CD4-positive, alpha-beta T cell treated with Interferon gamma for 1 hour (primary cell): ENCODE data around the gene TTC28.

Experiments
- DNase-seq: peaks from one replicate; pipeline ENCODE4 v3.0.0-alpha.2; 2020

Gene TTC28

GRCh38 chr22:28015046-28015425, 664.6 kb downstream of the TTC28 start:
- no peak for DNase-seq

GRCh38 chr22:28014211-28015045, 665.2 kb downstream of the TTC28 start:
- no peak for DNase-seq

DNA sequence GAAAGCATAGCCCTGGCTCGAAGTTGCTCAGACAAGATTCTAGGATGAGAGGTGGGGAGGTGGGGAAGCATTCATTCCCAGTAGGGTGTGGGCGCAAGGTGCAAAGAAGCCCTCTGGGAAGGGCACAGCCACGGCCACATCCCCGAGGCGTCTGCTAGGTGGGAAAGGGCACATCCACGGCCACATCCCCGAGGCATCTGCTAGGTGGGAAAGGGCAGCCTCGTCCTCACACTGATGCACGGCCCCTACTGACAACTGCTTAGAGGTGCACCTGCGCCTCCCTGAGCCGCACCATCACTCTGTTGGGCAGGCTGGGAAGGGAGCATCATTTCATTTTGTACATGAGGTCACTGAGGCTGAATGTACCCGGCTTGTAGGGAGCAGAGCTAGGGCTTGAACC, 666.0 kb downstream of the TTC28 start:
- no peak for DNase-seq

GRCh38 chr22:28012832-28013460, 666.7 kb downstream of the TTC28 start:
- no peak for DNase-seq

DNA sequence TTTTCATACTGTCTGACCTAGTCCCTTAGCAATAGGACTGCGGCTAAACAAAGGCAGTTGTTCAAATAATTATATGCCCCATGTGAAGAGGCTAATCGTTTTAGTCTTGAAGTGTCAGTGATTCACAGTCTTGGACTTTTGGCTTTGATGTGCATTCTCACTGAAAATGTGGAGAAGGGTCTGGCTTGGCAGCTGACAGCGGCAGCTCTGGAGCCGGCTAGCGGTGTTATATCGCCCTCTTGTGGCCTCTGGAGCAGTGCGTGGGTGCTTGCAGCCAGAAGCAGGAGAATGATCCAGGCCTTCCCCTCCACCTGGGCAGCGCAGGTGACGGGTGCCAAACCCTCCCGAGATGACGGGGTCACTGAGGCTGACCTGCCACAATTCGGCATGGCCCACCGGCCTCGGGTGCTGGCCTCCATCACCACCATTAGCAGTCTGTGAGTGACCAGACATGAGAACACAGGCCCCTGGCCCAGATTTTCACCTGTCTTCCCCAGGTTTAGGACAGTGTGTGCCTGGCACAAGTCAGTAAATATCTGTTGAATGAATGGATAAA, 670.3 kb downstream of the TTC28 start:
- peak; percentile 52 for DNase-seq

- no peak for DNase-seq
These were observed 671.0 kb downstream of the TTC28 start for GRCh38 chr22:28008649-28009048.

- DNase-seq, result no peak
These were observed 671.6 kb downstream of the TTC28 start for GRCh38 chr22:28008056-28008455.

DNA sequence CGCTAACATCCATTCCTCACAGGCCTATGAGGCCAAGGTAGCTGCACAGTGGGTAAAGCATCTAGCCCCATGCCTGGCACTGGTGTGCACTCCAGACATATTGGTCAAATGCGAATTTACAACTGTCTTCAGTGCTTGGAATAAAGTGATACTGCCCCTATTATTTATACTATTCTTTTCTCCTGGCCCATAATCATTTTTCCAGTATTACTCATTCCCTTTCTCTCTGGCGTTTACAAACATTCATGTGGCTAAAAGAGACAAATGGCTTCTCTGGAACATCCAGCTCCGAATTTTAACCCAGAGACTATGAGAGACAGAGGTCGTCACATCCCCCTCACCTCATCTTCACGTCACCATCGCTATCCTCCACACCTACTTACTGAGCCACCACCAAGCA, 673.4 kb downstream of the TTC28 start:
- DNase-seq, result no peak

DNA sequence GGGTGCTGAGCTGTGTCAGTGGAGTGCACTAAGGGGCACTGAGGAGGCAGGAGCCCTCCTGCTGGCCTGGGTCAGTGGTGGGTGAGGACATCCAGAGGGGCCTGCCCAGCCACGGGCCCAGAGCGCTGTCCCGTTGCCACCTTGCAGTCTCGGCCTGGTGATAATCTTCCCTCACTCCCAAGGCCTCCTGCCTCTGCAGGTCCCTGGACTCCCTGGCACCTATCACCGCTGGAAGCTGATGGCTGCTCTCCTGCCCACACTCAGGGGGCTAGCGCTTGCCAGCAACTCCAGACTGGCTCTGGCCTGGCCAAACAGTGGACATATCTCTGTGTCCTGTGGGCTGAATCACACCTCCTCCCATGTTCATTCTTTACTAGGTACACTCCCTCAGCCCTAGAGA, 674.1 kb downstream of the TTC28 start:
- DNase-seq, result no peak

DNA sequence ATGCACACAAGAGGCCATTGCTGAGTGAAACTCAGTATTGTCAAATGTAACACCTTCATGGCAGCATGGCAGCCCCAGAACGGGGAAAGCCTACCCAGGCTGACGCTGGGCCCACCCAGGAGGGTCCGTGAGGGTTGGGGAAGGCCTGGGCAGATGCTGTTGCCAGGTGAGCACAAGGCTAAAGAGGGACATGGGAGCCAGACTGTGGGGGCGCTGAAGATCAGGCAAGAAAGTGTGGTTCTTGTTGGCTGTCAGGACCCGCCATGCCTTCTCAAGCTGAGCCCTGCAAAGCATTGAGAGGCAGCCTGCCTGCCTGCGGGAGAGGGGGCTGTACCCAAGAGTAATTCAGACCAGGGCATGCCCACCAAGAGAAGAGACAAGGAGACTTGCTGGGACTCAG, 675.6 kb downstream of the TTC28 start:
- no peak for DNase-seq

GRCh38 chr22:28002863-28003565, 676.6 kb downstream of the TTC28 start:
- DNase-seq, result no peak

GRCh38 chr22:28002181-28002700, 677.4 kb downstream of the TTC28 start:
- DNase-seq, result no peak

GRCh38 chr22:28001171-28001835, 678.3 kb downstream of the TTC28 start:
- DNase-seq, result no peak

DNA sequence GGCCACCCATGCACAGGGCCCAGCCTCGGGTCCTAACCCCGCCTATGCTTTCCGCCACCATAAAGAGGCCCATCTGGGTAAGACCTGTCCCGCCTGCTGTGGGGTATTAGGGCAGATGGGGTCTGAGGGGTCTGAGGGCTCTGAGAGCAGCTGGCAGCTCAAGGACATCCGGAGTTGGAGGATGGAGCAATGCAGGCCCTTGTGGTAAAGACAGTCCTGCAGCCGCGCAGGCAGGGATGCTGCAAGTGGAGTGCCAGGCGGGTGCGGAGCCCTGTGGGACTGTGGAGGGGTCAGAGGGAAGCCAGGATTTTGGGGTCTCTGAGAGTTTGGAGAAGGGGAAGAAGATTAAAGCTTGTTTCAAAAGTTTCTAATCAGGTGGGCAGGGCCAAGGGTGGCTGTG, 679.3 kb downstream of the TTC28 start:
- no peak for DNase-seq

DNA sequence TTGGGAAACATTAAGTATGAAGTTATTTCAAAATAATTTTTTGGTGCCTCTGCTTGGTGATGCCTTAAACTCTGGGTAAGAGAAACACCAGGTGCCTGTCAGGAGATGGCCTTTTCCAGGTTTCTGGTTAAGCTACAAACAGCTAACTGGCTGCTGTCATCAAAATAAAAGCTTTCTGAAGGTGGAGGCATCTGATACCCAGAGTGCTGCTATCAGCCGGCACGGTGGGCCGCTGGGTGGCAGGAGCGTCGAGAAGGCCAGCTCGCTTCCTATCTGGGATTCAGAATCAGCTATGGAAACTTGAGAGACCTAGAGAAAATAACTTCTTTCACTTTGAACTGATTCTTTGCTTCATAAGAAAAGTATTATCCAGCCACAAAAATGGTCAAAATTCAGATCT, 679.8 kb downstream of the TTC28 start:
- DNase-seq, result no peak

GRCh38 chr22:27998511-27999410, 680.9 kb downstream of the TTC28 start:
- DNase-seq, result no peak

DNA sequence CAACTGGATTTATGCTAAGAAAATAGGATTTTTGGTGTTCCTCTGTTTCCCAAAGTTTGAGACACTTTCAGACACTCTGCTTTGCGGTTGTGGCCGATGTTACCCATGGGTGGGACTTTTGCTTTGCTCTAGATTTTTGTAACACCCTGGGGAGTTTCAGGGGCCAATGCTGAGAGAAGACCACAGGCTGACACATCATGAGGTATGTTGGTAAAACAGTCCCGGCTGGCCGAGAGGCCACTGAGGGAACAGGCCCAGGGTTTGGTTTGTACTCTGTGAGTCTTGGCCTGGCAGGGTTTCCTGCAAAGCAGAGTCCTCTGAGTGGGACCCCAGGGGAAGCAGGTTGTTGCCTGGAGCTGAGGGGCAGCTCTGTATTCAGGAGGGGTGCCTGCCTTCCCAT, 682.1 kb downstream of the TTC28 start:
- DNase-seq, result no peak

- no peak for DNase-seq
These were observed 682.7 kb downstream of the TTC28 start for GRCh38 chr22:27996981-27997380.

DNA sequence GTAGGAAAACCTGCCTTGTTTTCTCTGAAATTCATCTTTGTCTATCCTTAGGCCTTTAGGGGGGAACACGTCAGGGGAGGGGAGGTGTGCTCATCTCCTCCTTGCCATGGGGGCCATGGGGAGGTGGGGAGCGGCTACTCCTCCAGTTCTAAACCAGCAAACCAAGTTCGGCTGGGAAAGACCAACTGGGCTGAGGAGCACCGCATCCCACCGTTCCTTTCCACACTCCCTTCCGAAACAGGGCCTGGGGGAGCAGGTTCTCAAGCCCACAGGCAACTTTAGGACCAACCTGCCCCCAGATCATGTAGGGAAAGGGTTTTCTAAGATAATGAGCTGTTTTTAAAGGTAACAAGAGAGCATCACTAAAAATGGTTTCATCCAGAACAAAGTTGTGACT, 683.1 kb downstream of the TTC28 start:
- DNase-seq, result no peak

- no peak for DNase-seq
These were observed 683.7 kb downstream of the TTC28 start for GRCh38 chr22:27995801-27996528.
